Nephron progenitor cell (in vitro differentiated cells): ENCODE results near the gene HPN.

Experiments used
- DNase-seq: peaks from one replicate; pipeline ENCODE4 v3.0.0; 2021
- H3K27ac Mint-ChIP-seq: 2 replicates; pipeline ENCODE4 v1.8.0; 2021; ENCODE audit warnings: mild to moderate bottlenecking, moderate library complexity, mixed read lengths
- H3K27me3 Mint-ChIP-seq: 2 replicates; pipeline ENCODE4 v1.8.0; 2021; ENCODE audit warnings: mild to moderate bottlenecking, low read depth, mixed read lengths; ENCODE audit not compliant: poor library complexity
- H3K36me3 Mint-ChIP-seq: 2 replicates; pipeline ENCODE4 v1.8.0; 2021; ENCODE audit warnings: low read depth, mixed read lengths
- H3K4me1 Mint-ChIP-seq: 2 replicates; pipeline ENCODE4 v1.8.0; 2021; ENCODE audit warnings: mixed read lengths
- H3K4me3 Mint-ChIP-seq: 2 replicates; pipeline ENCODE4 v1.8.0; 2021; ENCODE audit warnings: mild to moderate bottlenecking, moderate library complexity, mixed read lengths
- H3K9me3 Mint-ChIP-seq: 2 replicates; pipeline ENCODE4 v1.8.0; 2021; ENCODE audit warnings: mild to moderate bottlenecking, moderate library complexity, mixed read lengths
- TF ChIP-seq, protein P1 (sequence below): fragments of 200-600 bp; sonication (generic); IDR thresholded peaks from 2 replicates; pipeline ENCODE4 v1.5.0; 2021; ENCODE audit warnings: antibody characterized with exemption

Gene HPN

DNA sequence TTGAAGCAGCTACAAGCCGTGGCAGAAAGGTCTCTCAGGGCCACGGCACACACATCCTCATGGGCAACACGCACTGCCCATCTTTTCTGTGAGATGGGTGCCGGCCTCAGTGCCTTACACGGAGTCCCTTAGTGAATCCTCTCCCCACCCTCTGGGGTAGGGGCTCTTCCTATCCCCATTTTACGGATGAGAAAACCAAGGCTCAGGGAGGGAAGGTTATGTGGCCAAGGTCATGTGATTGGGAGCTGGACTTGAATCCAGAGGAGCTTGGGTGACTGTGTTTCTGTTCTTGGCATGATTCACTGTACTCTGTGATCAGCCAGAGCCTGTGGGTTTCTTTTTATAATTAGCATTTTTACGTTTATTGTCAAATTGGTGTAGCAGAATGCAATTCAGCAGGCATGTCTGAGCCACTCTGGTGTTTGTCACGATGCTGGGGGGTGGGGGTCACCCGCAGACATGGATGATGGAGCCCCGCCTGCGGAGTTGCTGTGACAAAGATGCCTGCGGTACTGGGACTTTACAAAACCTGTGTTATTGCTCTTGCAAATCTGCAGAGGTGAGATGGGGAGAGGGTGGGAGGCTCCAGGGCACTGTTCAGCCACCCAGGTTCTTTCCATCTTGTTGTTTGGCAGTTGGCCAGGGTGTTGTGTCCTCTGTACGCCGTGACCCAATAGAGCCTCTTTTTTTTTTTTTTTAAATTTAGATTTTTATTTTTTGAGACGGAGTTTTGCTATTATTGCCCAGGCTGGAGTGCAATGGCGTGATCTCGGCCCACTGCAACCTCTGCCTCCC is 6.7 kb upstream of the HPN start:
- Mint-ChIP-seq H3K27ac (no peak overlapping the region), H3K4me3 (no peak overlapping the region), H3K36me3 (peaks cover 12% of the 10 kb centered on the region), H3K4me1 (peaks cover 53% of the 10 kb centered on the region), H3K9me3 (no peaks in the 10 kb centered on the region), H3K27me3 (peaks cover 32% of the 10 kb centered on the region)
- no peak for DNase-seq
- TF ChIP-seq, protein P1, sequence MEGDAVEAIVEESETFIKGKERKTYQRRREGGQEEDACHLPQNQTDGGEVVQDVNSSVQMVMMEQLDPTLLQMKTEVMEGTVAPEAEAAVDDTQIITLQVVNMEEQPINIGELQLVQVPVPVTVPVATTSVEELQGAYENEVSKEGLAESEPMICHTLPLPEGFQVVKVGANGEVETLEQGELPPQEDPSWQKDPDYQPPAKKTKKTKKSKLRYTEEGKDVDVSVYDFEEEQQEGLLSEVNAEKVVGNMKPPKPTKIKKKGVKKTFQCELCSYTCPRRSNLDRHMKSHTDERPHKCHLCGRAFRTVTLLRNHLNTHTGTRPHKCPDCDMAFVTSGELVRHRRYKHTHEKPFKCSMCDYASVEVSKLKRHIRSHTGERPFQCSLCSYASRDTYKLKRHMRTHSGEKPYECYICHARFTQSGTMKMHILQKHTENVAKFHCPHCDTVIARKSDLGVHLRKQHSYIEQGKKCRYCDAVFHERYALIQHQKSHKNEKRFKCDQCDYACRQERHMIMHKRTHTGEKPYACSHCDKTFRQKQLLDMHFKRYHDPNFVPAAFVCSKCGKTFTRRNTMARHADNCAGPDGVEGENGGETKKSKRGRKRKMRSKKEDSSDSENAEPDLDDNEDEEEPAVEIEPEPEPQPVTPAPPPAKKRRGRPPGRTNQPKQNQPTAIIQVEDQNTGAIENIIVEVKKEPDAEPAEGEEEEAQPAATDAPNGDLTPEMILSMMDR: no peak

DNA sequence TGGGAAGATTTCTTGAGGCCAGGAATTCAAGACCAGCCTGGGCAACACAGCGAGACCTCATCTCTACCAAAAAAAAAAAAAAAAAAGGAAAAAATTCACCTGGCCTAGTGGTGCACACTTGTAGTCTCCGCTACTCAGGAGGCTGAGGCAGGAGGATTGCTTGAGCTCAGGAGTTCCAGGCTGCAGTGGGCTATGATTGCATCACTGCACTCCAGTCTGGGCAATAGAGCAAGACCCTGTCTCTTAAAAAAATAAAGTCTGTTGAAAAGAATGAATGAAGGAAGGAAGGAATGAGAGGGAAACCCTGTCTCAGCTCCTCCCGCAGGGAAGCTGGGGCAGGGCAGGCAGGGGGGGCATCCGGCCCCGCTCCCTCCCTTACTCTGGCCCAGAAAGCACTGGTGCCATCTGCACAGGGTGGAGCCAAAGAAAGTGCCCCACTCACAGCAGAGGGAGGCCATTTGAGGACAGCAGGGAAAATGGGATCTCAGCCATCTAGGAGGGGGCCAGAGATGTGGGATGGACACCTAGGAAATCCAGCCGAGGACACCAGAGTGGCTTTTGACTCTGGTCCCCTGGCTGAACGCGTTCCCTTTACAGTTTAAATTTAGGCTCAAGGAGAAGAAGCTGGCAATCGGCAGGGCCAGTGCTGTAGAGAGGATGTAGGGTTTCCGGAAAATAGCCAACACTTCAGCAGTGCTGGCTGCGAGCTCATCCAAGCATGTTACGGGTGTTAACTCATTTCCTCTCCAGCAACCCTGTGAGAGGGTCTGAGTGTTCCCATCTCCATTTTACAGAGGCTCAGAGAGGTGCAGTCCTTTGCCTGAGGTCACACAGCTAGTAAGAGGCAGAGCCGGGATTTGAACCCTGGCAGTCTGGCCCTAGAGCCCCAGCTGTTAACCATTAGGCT is 3.6 kb upstream of the HPN start:
- Mint-ChIP-seq H3K4me3 (no peak overlapping the region), H3K36me3 (peaks cover 9% of the 10 kb centered on the region), H3K27ac (no peak overlapping the region), H3K4me1 (peaks cover 60% of the 10 kb centered on the region), H3K9me3 (no peaks in the 10 kb centered on the region), H3K27me3 (peaks cover 17% of the 10 kb centered on the region)
- DNase-seq: no peak
- TF ChIP-seq, protein P1: no peak

DNA sequence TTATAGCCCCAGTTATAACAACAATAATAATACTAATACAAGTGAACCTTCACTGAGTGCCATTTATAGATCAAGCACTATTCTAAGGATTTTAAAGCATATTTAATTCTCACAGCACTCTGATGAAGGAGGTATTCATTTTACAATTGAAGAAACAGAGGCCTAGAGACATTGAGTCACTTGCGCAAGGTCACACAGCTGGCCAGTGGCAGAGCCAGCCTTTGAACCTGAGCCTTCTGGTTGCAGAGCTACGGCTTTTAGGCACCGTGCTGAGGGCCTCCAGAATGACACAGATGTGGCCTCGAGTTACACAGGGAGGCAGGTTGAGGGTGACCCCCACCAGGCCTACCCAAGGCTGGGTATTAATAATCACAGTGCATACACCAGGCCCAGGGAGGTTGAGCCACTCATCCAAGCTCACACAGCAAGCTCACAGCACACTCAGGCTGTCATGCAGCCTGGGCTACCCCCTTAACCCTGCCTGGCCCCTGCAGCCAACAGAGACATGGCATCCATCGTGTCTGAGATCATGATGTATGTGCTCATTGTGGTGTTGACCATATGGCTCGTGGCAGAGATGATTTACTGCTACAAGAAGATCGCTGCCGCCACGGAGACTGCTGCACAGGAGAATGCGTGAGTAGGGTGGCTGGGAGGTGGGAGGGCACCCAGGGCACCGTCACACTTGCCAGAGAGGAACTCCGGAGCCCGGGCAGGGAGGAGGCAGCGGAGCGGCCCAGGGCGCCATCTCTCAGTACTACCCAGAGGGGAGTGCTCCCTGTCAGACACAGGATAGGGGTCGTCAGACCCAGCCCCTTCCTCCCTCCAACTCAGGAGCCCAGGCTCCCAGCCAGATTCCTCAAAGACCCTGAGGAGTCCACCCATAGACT is 2.7 kb upstream of the HPN start:
- TF ChIP-seq, protein P1: no peak
- peaks cover 58% of the 10 kb centered on the region for H3K4me1 Mint-ChIP-seq
- peak overlapping the region; percentile 39 for H3K27ac Mint-ChIP-seq
- H3K4me3 Mint-ChIP-seq: peak overlapping the region; percentile 45
- H3K9me3 Mint-ChIP-seq: no peaks in the 10 kb centered on the region
- DNase-seq: peak; percentile 43
- peaks cover 9% of the 10 kb centered on the region for H3K27me3 Mint-ChIP-seq
- peaks cover 4% of the 10 kb centered on the region for H3K36me3 Mint-ChIP-seq

DNA sequence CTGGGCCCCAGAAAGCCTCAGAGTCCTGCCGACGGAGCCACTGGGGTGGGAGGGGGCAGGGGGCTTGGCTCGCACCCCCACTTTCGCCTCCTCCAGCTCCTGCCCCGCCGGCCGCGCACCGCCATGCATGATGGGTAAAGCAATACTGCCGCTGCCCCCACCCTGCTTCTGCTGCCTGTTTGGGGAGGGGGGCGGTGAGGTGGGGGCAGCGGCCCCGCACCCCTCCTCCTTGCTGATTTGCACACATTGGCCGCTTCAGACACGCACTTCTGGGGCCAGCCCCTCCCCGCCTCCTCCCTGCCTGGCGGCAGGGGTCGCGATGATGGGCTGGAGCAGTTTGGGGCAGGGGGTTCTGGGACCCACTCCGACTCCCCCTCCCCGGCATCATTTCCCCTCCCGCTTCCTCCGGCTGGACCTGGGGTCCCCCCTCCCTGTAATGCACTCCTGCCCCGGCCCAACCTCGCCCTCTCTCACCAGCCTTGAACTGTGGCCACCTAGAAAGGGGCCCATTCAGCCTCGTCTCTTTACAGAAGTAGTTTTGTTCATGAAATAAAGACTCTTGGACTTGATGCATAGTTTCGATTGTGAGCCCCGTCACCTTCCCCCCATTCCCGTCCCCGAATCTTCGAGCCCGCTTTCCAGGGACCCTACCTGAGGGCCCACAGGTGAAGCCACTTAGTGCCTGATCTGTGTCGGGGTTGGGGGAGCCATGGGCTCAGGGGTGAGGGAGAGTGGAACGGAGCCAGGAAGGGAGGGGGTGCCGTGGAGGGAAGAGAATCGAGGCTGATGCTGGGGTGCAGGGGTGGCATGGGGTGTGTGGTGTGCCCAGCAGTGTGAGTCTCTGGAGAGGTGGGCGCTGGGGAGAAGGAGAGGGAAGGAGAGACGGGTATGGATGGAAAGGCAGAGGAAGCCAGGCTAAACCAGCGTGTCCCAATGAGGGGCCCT is 1.4 kb upstream of the HPN start:
- no peaks in the 10 kb centered on the region for H3K36me3 Mint-ChIP-seq
- DNase-seq: no peak
- peak overlapping the region; percentile 36 for H3K27ac Mint-ChIP-seq
- peaks cover 7% of the 10 kb centered on the region for H3K27me3 Mint-ChIP-seq
- H3K4me3 Mint-ChIP-seq: peak overlapping the region; percentile 56
- H3K9me3 Mint-ChIP-seq: no peaks in the 10 kb centered on the region
- peaks cover 71% of the 10 kb centered on the region for H3K4me1 Mint-ChIP-seq
- TF ChIP-seq, protein P1: no peak
